Vagina (tissue), 2 donors: ENCODE results near the gene KIAA1671.

ENCODE experiments used
- CTCF ChIP-seq, 3 experiments: fragments of 450-650 bp in 2 of 3; fragments of 200-600 bp in 1 of 3; sonication (generic) in 1 of 3; IDR thresholded peaks; one replicate each; pipeline ENCODE4 v1.5.1; 2017 to 2019; ENCODE audit warnings: antibody characterized with exemption in 3 of 3, mild to moderate bottlenecking in 2 of 3, moderate library complexity in 2 of 3
- POLR2A ChIP-seq, 2 donors: fragments of 450-650 bp; IDR thresholded peaks; one replicate each; pipeline ENCODE4 v1.6.1; 2017; ENCODE audit warnings: antibody characterized with exemption in 2 of 2, mild to moderate bottlenecking in 2 of 2, moderate library complexity in 2 of 2
- POLR2AphosphoS5 ChIP-seq, 2 donors: sonication (generic); formaldehyde crosslinking; IDR thresholded peaks; one replicate each; pipeline ENCODE4 v1.9.0; 2017; ENCODE audit warnings: antibody characterized with exemption in 2 of 2, mild to moderate bottlenecking in 2 of 2, low read depth in 1 of 2; ENCODE audit not compliant: insufficient read depth in 1 of 2

- TF ChIP-seq POLR2A (IDR thresholded peaks at IDR 0.05) (no peak), CTCF (IDR thresholded peaks at IDR 0.05) (no peak), POLR2AphosphoS5 (IDR thresholded peaks at IDR 0.05; ENCODE audit: insufficient read depth in 1 of 2, low read depth in 1 of 2) (no peak)
Measured at GRCh38 chr22:25196326-25196725, 243.8 kb downstream of the KIAA1671 start.
